Measurements from ENCODE around the gene R3HDM2.

Gene R3HDM2

GRCh38 chr12:57203791-57204190 lies 227.1 kb downstream of the R3HDM2 start:
- no peak overlapping the region for H3K27ac Mint-ChIP-seq
- no peaks in the 10 kb centered on the region for H3K36me3 Mint-ChIP-seq (ENCODE audit: low read depth)
- no peaks in the 10 kb centered on the region for H3K4me1 Mint-ChIP-seq (ENCODE audit: low read depth)
- no peak overlapping the region for H3K4me3 Mint-ChIP-seq
- H3K27me3 Mint-ChIP-seq: no peaks in the 10 kb centered on the region
- H3K9me3 Mint-ChIP-seq: no peaks in the 10 kb centered on the region

All from stimulated activated naive CD8-positive, alpha-beta T cell treated with anti-CD3 and anti-CD28 coated beads, Interleukin-15, Interleukin-2, amounts not matched to agents 100 ng/mL and 50 ng/mL, for 24 hours (primary cell).